Endodermal cell (in vitro differentiated cells): ENCODE results near the gene PRDM16. TPM values are rescaled to one million over a fixed set of nuclear protein-coding genes. Genes with fewer than 3 reads are reported as not detected.

Experiments used
- DNase-seq: peaks from one replicate; pipeline ENCODE4 v3.0.0-alpha.2; 2017
- H3K27ac ChIP-seq: 2 replicates; pipeline ENCODE4 v1.5.1; 2013; ENCODE audit warnings: mild to moderate bottlenecking, low read depth, low read length, moderate library complexity
- H3K27me3 ChIP-seq: 2 replicates; pipeline ENCODE4 v1.6.1; 2013; ENCODE audit warnings: mild to moderate bottlenecking, low read length, moderate library complexity; ENCODE audit not compliant: insufficient read depth, control insufficient read depth, poor library complexity, severe bottlenecking
- H3K36me3 ChIP-seq: 2 replicates; pipeline ENCODE4 v1.7.0; 2013; ENCODE audit warnings: mild to moderate bottlenecking, low read length, moderate library complexity; ENCODE audit not compliant: control insufficient read depth, insufficient read depth
- H3K4me1 ChIP-seq: one replicate; pipeline ENCODE4 v1.7.0; 2013; ENCODE audit warnings: low read length; ENCODE audit not compliant: control insufficient read depth, insufficient read depth
- H3K4me3 ChIP-seq: 2 replicates; pipeline ENCODE4 v1.5.1; 2013; ENCODE audit warnings: mild to moderate bottlenecking, low read length, moderate library complexity
- H3K9ac ChIP-seq: 2 replicates; pipeline ENCODE4 v1.6.1; 2013; ENCODE audit warnings: mild to moderate bottlenecking, low read length, moderate library complexity; ENCODE audit not compliant: poor library complexity, severe bottlenecking; ENCODE audit errors: extremely low read depth
- H3K9me3 ChIP-seq: 2 replicates; pipeline ENCODE4 v1.6.1; 2013; ENCODE audit warnings: mild to moderate bottlenecking, low read length, moderate library complexity; ENCODE audit not compliant: control insufficient read depth
- H3K27ac Mint-ChIP-seq: 2 replicates; pipeline ENCODE4 v1.8.0; 2020; ENCODE audit warnings: mixed read lengths
- H3K27me3 Mint-ChIP-seq: 2 replicates; pipeline ENCODE4 v1.8.0; 2021; ENCODE audit warnings: mild to moderate bottlenecking, mixed read lengths; ENCODE audit not compliant: insufficient read depth
- H3K36me3 Mint-ChIP-seq: 2 replicates; pipeline ENCODE4 v1.8.0; 2020; ENCODE audit warnings: low read depth, mixed read lengths
- H3K4me1 Mint-ChIP-seq: 2 replicates; pipeline ENCODE4 v1.8.0; 2020; ENCODE audit warnings: mixed read lengths
- H3K4me3 Mint-ChIP-seq: 2 replicates; pipeline ENCODE4 v1.8.0; 2020; ENCODE audit warnings: mild to moderate bottlenecking, moderate library complexity, mixed read lengths
- H3K9me3 Mint-ChIP-seq: 2 replicates; pipeline ENCODE4 v1.8.0; 2020; ENCODE audit warnings: mild to moderate bottlenecking, mixed read lengths
- CTCF ChIP-seq: fragments of 200-600 bp; sonication (generic); conservative IDR thresholded peaks from 2 replicates; pipeline ENCODE4 v1.5.0; 2021; ENCODE audit warnings: antibody characterized with exemption, mild to moderate bottlenecking
- WGBS, 2 experiments: methylation state at CpG; one replicate each; pipeline versions ENCODE4 v1.1.5 to v1.1.7; 2013; ENCODE audit warnings: missing lambda C conversion rate in 2 of 2, mixed read lengths in 1 of 2; ENCODE audit not compliant: insufficient coverage in 1 of 2, insufficient read length in 1 of 2; 5-methylcytosine and 5-hydroxymethylcytosine counted together
- total RNA-seq, 2 donors: library from RNA; stranded (reverse); fragmentation: NEBNext Ultra II Directional in 1 of 2; extraction: Animal tissue kit (Norgen Biotek cat#: 25700) in 1 of 2; gene quantifications; 2 replicates in 1 of 2; 3 replicates in 1 of 2; pipeline ENCODE4 v1.2.1, GENCODE V29; 2021

Gene PRDM16
- total RNA-seq, 2 donors from 2014 or later: 2.1 to 4.0 TPM

- H3K4me1 ChIP-seq: peaks cover 13% of the 10 kb centered on the region
- no peaks in the 10 kb centered on the region for H3K9me3 ChIP-seq
- Mint-ChIP-seq H3K27ac (no peak overlapping the region), H3K36me3 (peaks cover 33% of the 10 kb centered on the region), H3K9me3 (no peaks in the 10 kb centered on the region), H3K27me3 (no peaks in the 10 kb centered on the region), H3K4me3 (peak overlapping the region; percentile 81), H3K4me1 (peaks cover 11% of the 10 kb centered on the region)
- no peak for TF ChIP-seq CTCF
- H3K4me3 ChIP-seq: no peak overlapping the region
- DNase-seq: no peak
- peaks cover 19% of the 10 kb centered on the region for H3K36me3 ChIP-seq
- no peak overlapping the region for H3K9ac ChIP-seq
- no peak overlapping the region for H3K27ac ChIP-seq
- H3K27me3 ChIP-seq: no peaks in the 10 kb centered on the region
- WGBS, 2 experiments: 91 to 93% methylated on average over 11 to 12 of the region's 12 CpGs
Measured at GRCh38 chr1:3456449-3456963, 387.5 kb downstream of the PRDM16 start.

GRCh38 chr1:3456964-3457909 is 388.2 kb downstream of the PRDM16 start:
- Mint-ChIP-seq H3K27ac (no peak overlapping the region), H3K4me3 (no peak overlapping the region), H3K4me1 (peaks cover 11% of the 10 kb centered on the region), H3K27me3 (peaks cover 1% of the 10 kb centered on the region), H3K36me3 (peaks cover 36% of the 10 kb centered on the region), H3K9me3 (no peaks in the 10 kb centered on the region)
- Histone ChIP-seq H3K27ac (no peak overlapping the region), H3K27me3 (no peaks in the 10 kb centered on the region), H3K9me3 (no peaks in the 10 kb centered on the region), H3K4me1 (peaks cover 13% of the 10 kb centered on the region), H3K9ac (no peak overlapping the region), H3K36me3 (peaks cover 22% of the 10 kb centered on the region), H3K4me3 (no peak overlapping the region)
- WGBS, 2 experiments: 87 to 97% methylated on average over 10 to 29 of the region's 29 CpGs
- DNase-seq: no peak
- TF ChIP-seq CTCF: no peak

GRCh38 chr1:3457910-3458883 is 389.2 kb downstream of the PRDM16 start:
- H3K27me3 Mint-ChIP-seq: peaks cover 1% of the 10 kb centered on the region
- 90 to 91% methylated on average over 12 to 17 of the region's 18 CpGs for WGBS, 2 experiments

More at GRCh38 chr1:3457910-3458883, 389.2 kb downstream of the PRDM16 start:
- no peaks in the 10 kb centered on the region for H3K9me3 Mint-ChIP-seq
- peaks cover 11% of the 10 kb centered on the region for H3K4me1 Mint-ChIP-seq
- H3K4me1 ChIP-seq: peaks cover 13% of the 10 kb centered on the region
- no peak overlapping the region for H3K27ac ChIP-seq
- peaks cover 22% of the 10 kb centered on the region for H3K36me3 ChIP-seq
- no peak overlapping the region for H3K4me3 ChIP-seq
- no peaks in the 10 kb centered on the region for H3K27me3 ChIP-seq
- TF ChIP-seq CTCF: no peak
- DNase-seq: no peak
- H3K4me3 Mint-ChIP-seq: no peak overlapping the region
- H3K9ac ChIP-seq: no peak overlapping the region
- H3K27ac Mint-ChIP-seq: peak overlapping the region; percentile 47
- H3K9me3 ChIP-seq: no peaks in the 10 kb centered on the region
- peaks cover 36% of the 10 kb centered on the region for H3K36me3 Mint-ChIP-seq
